Thyroid gland (tissue), 4 donors: ENCODE measurements around the gene C9orf152. TPM values are rescaled to one million over a fixed set of nuclear protein-coding genes. Genes with fewer than 3 reads are reported as not detected.
"Not testable (repeated sequence)": the region's sequence is repeated elsewhere in the genome, so short reads cannot be mapped to it uniquely, and the experiment has no call there.

Experiments
- DNase-seq, 2 donors: peaks; one replicate each; pipeline ENCODE4 v3.0.0-alpha.2; 2019
- H3K27ac ChIP-seq, 3 donors: fragments of 200-600 bp; sonication (generic); 1 replicate in 2 of 3; 2 replicates in 1 of 3; pipeline ENCODE4 v1.5.1; 2016 to 2019; ENCODE audit warnings: mild to moderate bottlenecking in 1 of 3, moderate library complexity in 1 of 3
- H3K27me3 ChIP-seq: fragments of 200-600 bp; sonication (generic); one replicate; pipeline ENCODE4 v1.5.1; 2019
- H3K36me3 ChIP-seq, 2 donors: fragments of 200-600 bp; sonication (generic); one replicate each; pipeline ENCODE4 v1.5.1; 2016 to 2019
- H3K4me1 ChIP-seq, 2 donors: fragments of 200-600 bp; sonication (generic); one replicate each; pipeline ENCODE4 v1.5.1; 2017 to 2019
- H3K4me3 ChIP-seq, 3 donors: fragments of 200-600 bp; sonication (generic); replicated peaks in 1 of 3; 1 replicate in 2 of 3; 2 replicates in 1 of 3; pipeline ENCODE4 v1.5.1; 2016; ENCODE audit warnings: mild to moderate bottlenecking in 1 of 3
- H3K9me3 ChIP-seq: fragments of 200-600 bp; sonication (generic); one replicate; pipeline ENCODE4 v1.5.1; 2017
- CTCF ChIP-seq, 6 experiments: fragments of 200-600 bp in 3 of 6; fragments of 450-650 bp in 3 of 6; sonication (generic) in 3 of 6; IDR thresholded peaks; one replicate each; pipeline ENCODE4 v1.5.1; 2016 to 2019; ENCODE audit warnings: antibody characterized with exemption in 6 of 6, mild to moderate bottlenecking in 2 of 6, inconsistent platforms in 1 of 6, moderate library complexity in 1 of 6
- POLR2A ChIP-seq, 2 donors: fragments of 450-650 bp; IDR thresholded peaks; one replicate each; pipeline ENCODE4 v1.6.1; 2017; ENCODE audit warnings: antibody characterized with exemption in 2 of 2, mild to moderate bottlenecking in 2 of 2, moderate library complexity in 1 of 2
- WGBS, 2 donors: methylation state at CpG; one replicate each; pipeline ENCODE4 v1.1.5; 2017; 5-methylcytosine and 5-hydroxymethylcytosine counted together
- intact Hi-C: fragments of 100-400 bp; cut with DNase I; formaldehyde crosslinking; loops from one replicate; pipeline ENCODE4 v1.15.1; 2023
- total RNA-seq, 4 donors: library from RNA; depleted of rRNA; stranded (reverse); fragments of >200 nt; gene quantifications; one replicate each; pipeline ENCODE4 v1.2.3, GENCODE V29; 2016

The C9orf152 gene
- total RNA-seq, 4 donors from 2014 or later = 0.20 to 0.33 TPM; not detected in 2

GRCh38 chr9:110207071-110207641 lies 803 bp downstream of the C9orf152 start:
- no peak overlapping the region for H3K27ac ChIP-seq
- DNase-seq = peak; percentile 61 to 65
- TF ChIP-seq CTCF (IDR thresholded peaks at IDR 0.05) = no peak
- no peak for TF ChIP-seq POLR2A (IDR thresholded peaks at IDR 0.05)
- H3K36me3 ChIP-seq = no peaks in the 10 kb centered on the region
- no peaks in the 10 kb centered on the region for H3K9me3 ChIP-seq
- 25 to 30% methylated on average over 5 to 6 of the region's 6 CpGs for WGBS, 2 donors
- H3K27me3 ChIP-seq = no peaks in the 10 kb centered on the region
- intact Hi-C loops = no loop called here
- peaks cover 7% of the 10 kb centered on the region in 2 donors for H3K4me1 ChIP-seq
- H3K4me3 ChIP-seq = no peak overlapping the region

- 19 to 77% methylated on average over 1 of the region's 1 CpG for WGBS, 2 donors
- DNase-seq = peak in 1 of 2 donors; percentile 7
Measured at GRCh38 chr9:110206389-110206788, 1.6 kb downstream of the C9orf152 start.

GRCh38 chr9:110205612-110206011 lies 2.3 kb downstream of the C9orf152 start:
- H3K9me3 ChIP-seq, H3K4me3 ChIP-seq, H3K4me1 ChIP-seq, H3K36me3 ChIP-seq, H3K27me3 ChIP-seq, intact Hi-C loops, H3K27ac ChIP-seq, DNase-seq: not testable (repeated sequence)
- 57 to 66% methylated on average over 5 of the region's 5 CpGs for WGBS, 2 donors

More at GRCh38 chr9:110206389-110206788, 1.6 kb downstream of the C9orf152 start:
- Histone ChIP-seq H3K9me3 (no peaks in the 10 kb centered on the region), H3K4me1 (peaks cover 7% of the 10 kb centered on the region in 2 donors), H3K27ac (no peak overlapping the region), H3K36me3 (no peaks in the 10 kb centered on the region), H3K4me3 (no peak overlapping the region), H3K27me3 (no peaks in the 10 kb centered on the region)
- intact Hi-C loops = no loop called here
- TF ChIP-seq CTCF (IDR thresholded peaks at IDR 0.05) = no peak
- TF ChIP-seq POLR2A (IDR thresholded peaks at IDR 0.05) = no peak

- Histone ChIP-seq H3K27me3 (no peaks in the 10 kb centered on the region), H3K36me3 (no peaks in the 10 kb centered on the region), H3K4me3 (no peak overlapping the region), H3K27ac (no peak overlapping the region), H3K9me3 (no peaks in the 10 kb centered on the region), H3K4me1 (peaks cover 2 to 4% of the 10 kb centered on the region in 2 donors)
- no peak for TF ChIP-seq POLR2A (IDR thresholded peaks at IDR 0.05)
- no peak for TF ChIP-seq CTCF (IDR thresholded peaks at IDR 0.05)
- intact Hi-C loops = no loop called here
- DNase-seq = no peak
- WGBS, 2 donors = 92 to 100% methylated on average over 6 of the region's 6 CpGs
Measured at GRCh38 chr9:110202232-110202631, 5.7 kb downstream of the C9orf152 start.

- Histone ChIP-seq H3K4me1 (no peaks in the 10 kb centered on the region), H3K27ac (no peak overlapping the region), H3K36me3 (no peaks in the 10 kb centered on the region), H3K4me3 (no peak overlapping the region), H3K27me3 (no peaks in the 10 kb centered on the region), H3K9me3 (no peaks in the 10 kb centered on the region)
- DNase-seq = no peak
- intact Hi-C loops = no loop called here
- TF ChIP-seq POLR2A (IDR thresholded peaks at IDR 0.05) (no peak), CTCF (IDR thresholded peaks at IDR 0.05) (no peak)
- 89 to 94% methylated on average over 2 of the region's 2 CpGs for WGBS, 2 donors
Measured at GRCh38 chr9:110199643-110200042, 8.3 kb downstream of the C9orf152 start.
